Measurements from ENCODE around the gene LRRC14B. TPM values are rescaled to one million over a fixed set of nuclear protein-coding genes. Genes with fewer than 3 reads are reported as not detected.

The LRRC14B gene
- total RNA-seq, 2 donors from 2014 or later = not detected

GRCh38 chr5:160921-161802 is 30.1 kb upstream of the LRRC14B start:
- no peak for DNase-seq (ENCODE audit: low spot score)
- Histone ChIP-seq H3K4me1 (ENCODE audit: control insufficient read depth in 1 of 2, low read depth in 2 of 2) (no peaks in the 10 kb centered on the region), H3K4me3 (no peak overlapping the region), H3K9me3 (no peaks in the 10 kb centered on the region), H3K27ac (no peak overlapping the region), H3K36me3 (no peaks in the 10 kb centered on the region), H3K27me3 (replicated peaks; ENCODE audit: insufficient read depth) (no peaks in the 10 kb centered on the region)
- ATAC-seq (ENCODE audit: insufficient number of reproducible peaks, low FRiP score, low read depth) = no peak
- TF ChIP-seq, protein P1, sequence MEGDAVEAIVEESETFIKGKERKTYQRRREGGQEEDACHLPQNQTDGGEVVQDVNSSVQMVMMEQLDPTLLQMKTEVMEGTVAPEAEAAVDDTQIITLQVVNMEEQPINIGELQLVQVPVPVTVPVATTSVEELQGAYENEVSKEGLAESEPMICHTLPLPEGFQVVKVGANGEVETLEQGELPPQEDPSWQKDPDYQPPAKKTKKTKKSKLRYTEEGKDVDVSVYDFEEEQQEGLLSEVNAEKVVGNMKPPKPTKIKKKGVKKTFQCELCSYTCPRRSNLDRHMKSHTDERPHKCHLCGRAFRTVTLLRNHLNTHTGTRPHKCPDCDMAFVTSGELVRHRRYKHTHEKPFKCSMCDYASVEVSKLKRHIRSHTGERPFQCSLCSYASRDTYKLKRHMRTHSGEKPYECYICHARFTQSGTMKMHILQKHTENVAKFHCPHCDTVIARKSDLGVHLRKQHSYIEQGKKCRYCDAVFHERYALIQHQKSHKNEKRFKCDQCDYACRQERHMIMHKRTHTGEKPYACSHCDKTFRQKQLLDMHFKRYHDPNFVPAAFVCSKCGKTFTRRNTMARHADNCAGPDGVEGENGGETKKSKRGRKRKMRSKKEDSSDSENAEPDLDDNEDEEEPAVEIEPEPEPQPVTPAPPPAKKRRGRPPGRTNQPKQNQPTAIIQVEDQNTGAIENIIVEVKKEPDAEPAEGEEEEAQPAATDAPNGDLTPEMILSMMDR (IDR thresholded peaks at IDR 0.05) = no peak

GRCh38 chr5:161803-162110 is 29.5 kb upstream of the LRRC14B start:
- TF ChIP-seq, protein P1 (IDR thresholded peaks at IDR 0.05) = no peak
- no peaks in the 10 kb centered on the region for H3K36me3 ChIP-seq
- H3K9me3 ChIP-seq = no peaks in the 10 kb centered on the region
- no peaks in the 10 kb centered on the region for H3K4me1 ChIP-seq (ENCODE audit: control insufficient read depth in 1 of 2, low read depth in 2 of 2)
- ATAC-seq (ENCODE audit: insufficient number of reproducible peaks, low FRiP score, low read depth) (no peak), DNase-seq (ENCODE audit: low spot score) (no peak)
- no peak overlapping the region for H3K27ac ChIP-seq
- H3K4me3 ChIP-seq = no peak overlapping the region
- H3K27me3 ChIP-seq (replicated peaks; ENCODE audit: insufficient read depth) = no peaks in the 10 kb centered on the region

- H3K27ac ChIP-seq = no peak overlapping the region
- DNase-seq (ENCODE audit: low spot score) = no peak
- no peak for ATAC-seq (ENCODE audit: insufficient number of reproducible peaks, low FRiP score, low read depth)
- H3K36me3 ChIP-seq = no peaks in the 10 kb centered on the region
- no peaks in the 10 kb centered on the region for H3K9me3 ChIP-seq
- TF ChIP-seq, protein P1 (IDR thresholded peaks at IDR 0.05) = no peak
- H3K4me1 ChIP-seq (ENCODE audit: control insufficient read depth in 1 of 2, low read depth in 2 of 2) = no peaks in the 10 kb centered on the region
- H3K27me3 ChIP-seq (replicated peaks; ENCODE audit: insufficient read depth) = no peaks in the 10 kb centered on the region
- H3K4me3 ChIP-seq = no peak overlapping the region
Observed at GRCh38 chr5:162190-162564, 29.1 kb upstream of the LRRC14B start.

DNA sequence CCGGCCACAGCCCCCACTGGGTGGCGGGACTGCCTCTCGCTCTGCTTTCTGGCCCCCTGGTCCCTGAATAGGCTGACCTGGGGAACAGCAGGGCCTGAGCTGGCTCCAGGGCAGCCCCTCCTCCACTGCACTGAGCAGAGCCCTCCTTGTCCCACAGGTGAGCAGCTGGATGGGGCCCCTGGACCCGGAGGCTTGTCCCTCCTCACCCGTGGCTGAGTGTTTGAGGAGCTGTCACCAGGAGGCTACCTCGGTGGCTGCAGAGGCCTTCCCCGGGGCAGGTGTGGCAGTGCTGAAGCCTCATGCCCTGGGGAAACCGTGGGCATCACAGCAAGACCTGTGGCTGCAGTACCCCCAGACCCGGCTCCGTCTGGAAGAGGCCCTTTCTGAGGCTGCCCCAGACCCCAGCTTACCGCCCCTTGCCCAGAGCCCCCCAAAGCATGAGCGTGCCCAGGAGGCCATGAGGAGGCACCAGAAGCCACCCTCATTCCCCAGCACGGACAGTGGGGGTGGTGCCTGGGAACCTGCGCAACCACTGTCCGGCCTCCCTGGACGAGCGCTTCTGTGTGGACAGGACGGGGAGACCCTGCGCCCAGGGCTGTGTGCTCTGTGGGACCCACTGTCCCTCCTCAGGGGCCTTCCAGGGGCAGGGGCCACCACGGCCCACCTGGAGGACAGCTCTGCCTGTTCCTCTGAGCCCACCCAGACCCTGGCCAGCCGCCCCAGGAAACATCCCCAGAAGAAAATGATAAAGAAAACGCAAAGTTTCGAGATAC is 28.5 kb upstream of the LRRC14B start:
- Histone ChIP-seq H3K27me3 (replicated peaks; ENCODE audit: insufficient read depth) (no peaks in the 10 kb centered on the region), H3K27ac (no peak overlapping the region), H3K4me3 (no peak overlapping the region), H3K4me1 (ENCODE audit: control insufficient read depth in 1 of 2, low read depth in 2 of 2) (no peaks in the 10 kb centered on the region), H3K9me3 (no peaks in the 10 kb centered on the region), H3K36me3 (no peaks in the 10 kb centered on the region)
- TF ChIP-seq, protein P1 (IDR thresholded peaks at IDR 0.05) = no peak
- no peak for ATAC-seq (ENCODE audit: insufficient number of reproducible peaks, low FRiP score, low read depth)
- no peak for DNase-seq (ENCODE audit: low spot score)

- H3K36me3 ChIP-seq = no peaks in the 10 kb centered on the region
- TF ChIP-seq, protein P1 (IDR thresholded peaks at IDR 0.05) = no peak
- H3K27me3 ChIP-seq (replicated peaks; ENCODE audit: insufficient read depth) = no peaks in the 10 kb centered on the region
- ATAC-seq (ENCODE audit: insufficient number of reproducible peaks, low FRiP score, low read depth) (no peak), DNase-seq (ENCODE audit: low spot score) (no peak)
- H3K27ac ChIP-seq = no peak overlapping the region
- no peak overlapping the region for H3K4me3 ChIP-seq
- no peaks in the 10 kb centered on the region for H3K4me1 ChIP-seq (ENCODE audit: control insufficient read depth in 1 of 2, low read depth in 2 of 2)
- H3K9me3 ChIP-seq = no peaks in the 10 kb centered on the region
Observed at GRCh38 chr5:163338-163620, 28.0 kb upstream of the LRRC14B start.

Data from thoracic aorta (tissue), 2 donors.